ENCODE measurements around the gene DENND6B. TPM values are rescaled to one million over a fixed set of nuclear protein-coding genes. Genes with fewer than 3 reads are reported as not detected.

Gene DENND6B
- total and polyA plus RNA-seq, 2 donors (not counting 3 experiments of a cell fraction or from before 2014, with no cell fraction given) = 4.1 to 5.9 TPM

- peaks cover 9% of the 10 kb centered on the region for H3K4me1 ChIP-seq (ENCODE audit: control insufficient read depth, extremely low read depth, insufficient read depth, low read length)
- BruUV-seq (replicated peaks) = no TSS peak
- H3K9me1 ChIP-seq (replicated peaks; ENCODE audit: control insufficient read depth, extremely low read depth, insufficient read depth, low read length) = no peaks in the 10 kb centered on the region
- CTCF ChIA-PET = no interaction called here
- intact Hi-C loops (cut with micrococcal nuclease) = no loop called here
- H3K9ac ChIP-seq (replicated peaks; ENCODE audit: extremely low read depth, insufficient read depth, low read length) = no peak overlapping the region
- FAIRE-seq (no peak), DNase-seq (ENCODE audit: low read depth, low spot score) (no peak)
- no peaks in the 10 kb centered on the region for H3K27me3 ChIP-seq (ENCODE audit: control insufficient read depth in 2 of 2, insufficient read depth in 2 of 2, low read length in 2 of 2)
- POLR2A ChIA-PET = no interaction called here
- no peak overlapping the region for H3K4me2 ChIP-seq (ENCODE audit: insufficient read depth, low read length)
- H4K20me1 ChIP-seq (replicated peaks; ENCODE audit: control insufficient read depth, extremely low read depth, insufficient read depth, low read length) = no peaks in the 10 kb centered on the region
- TF ChIP-seq CTCF (IDR thresholded peaks at IDR 0.05; ENCODE audit: extremely low read depth in 1 of 2, insufficient read depth in 1 of 2, low read depth in 1 of 2, low read length in 2 of 2) (no peak), POLR2A (IDR thresholded peaks at IDR 0.05; ENCODE audit: low read depth, low read length) (no peak), POLR2AphosphoS5 (IDR thresholded peaks at IDR 0.05; ENCODE audit: insufficient read depth, low read depth, low read length) (no peak)
- no peak overlapping the region for H3K27ac ChIP-seq (ENCODE audit: insufficient read depth, low read depth, low read length)
- dilution Hi-C loops (cut with MboI; ENCODE audit: extremely low pct_ligation_motif_present, low sequenced_read_pairs) = no loop called here
- H3K36me3 ChIP-seq (ENCODE audit: control insufficient read depth in 2 of 2, extremely low read depth in 1 of 2, insufficient read depth in 2 of 2, low read length in 2 of 2) = no peaks in the 10 kb centered on the region
- H3K79me2 ChIP-seq (ENCODE audit: control insufficient read depth, insufficient read depth, low read length) = no peaks in the 10 kb centered on the region
- no peak overlapping the region for H3K4me3 ChIP-seq (replicated peaks in 1 of 3; ENCODE audit: insufficient read depth in 1 of 3, low read depth in 1 of 3, low read length in 3 of 3)
- no peak overlapping the region for H2AFZ ChIP-seq (ENCODE audit: low read depth, low read length)
- H3K9me3 ChIP-seq (replicated peaks; ENCODE audit: control insufficient read depth, insufficient read depth, low read length) = no peaks in the 10 kb centered on the region
Measured at GRCh38 chr22:50318698-50319411, 8.0 kb downstream of the DENND6B start.

- Histone ChIP-seq H3K9ac (replicated peaks; ENCODE audit: extremely low read depth, insufficient read depth, low read length) (no peak overlapping the region), H3K27me3 (ENCODE audit: control insufficient read depth in 2 of 2, insufficient read depth in 2 of 2, low read length in 2 of 2) (no peaks in the 10 kb centered on the region), H3K79me2 (ENCODE audit: control insufficient read depth, insufficient read depth, low read length) (no peaks in the 10 kb centered on the region), H3K27ac (ENCODE audit: insufficient read depth, low read depth, low read length) (no peak overlapping the region), H3K9me3 (replicated peaks; ENCODE audit: control insufficient read depth, insufficient read depth, low read length) (no peaks in the 10 kb centered on the region), H3K4me3 (replicated peaks in 1 of 3; ENCODE audit: insufficient read depth in 1 of 3, low read depth in 1 of 3, low read length in 3 of 3) (no peak overlapping the region), H3K9me1 (replicated peaks; ENCODE audit: control insufficient read depth, extremely low read depth, insufficient read depth, low read length) (no peaks in the 10 kb centered on the region), H3K4me1 (ENCODE audit: control insufficient read depth, extremely low read depth, insufficient read depth, low read length) (peaks cover 9% of the 10 kb centered on the region), H3K4me2 (ENCODE audit: insufficient read depth, low read length) (no peak overlapping the region), H2AFZ (ENCODE audit: low read depth, low read length) (no peak overlapping the region), H4K20me1 (replicated peaks; ENCODE audit: control insufficient read depth, extremely low read depth, insufficient read depth, low read length) (no peaks in the 10 kb centered on the region), H3K36me3 (ENCODE audit: control insufficient read depth in 2 of 2, extremely low read depth in 1 of 2, insufficient read depth in 2 of 2, low read length in 2 of 2) (no peaks in the 10 kb centered on the region)
- no TSS peak for BruUV-seq (replicated peaks)
- dilution Hi-C loops (cut with MboI; ENCODE audit: extremely low pct_ligation_motif_present, low sequenced_read_pairs) = no loop called here
- DNase-seq (ENCODE audit: low read depth, low spot score) (no peak), FAIRE-seq (no peak)
- intact Hi-C loops (cut with micrococcal nuclease) = no loop called here
- POLR2A ChIA-PET = no interaction called here
- CTCF ChIA-PET = no interaction called here
- no peak for TF ChIP-seq POLR2AphosphoS5 (IDR thresholded peaks at IDR 0.05; ENCODE audit: insufficient read depth, low read depth, low read length)
- no peak for TF ChIP-seq GATA2 (IDR thresholded peaks at IDR 0.05; ENCODE audit: insufficient read depth, insufficient read length, low read depth, low read length)
Measured at GRCh38 chr22:50318356-50318697, 8.5 kb downstream of the DENND6B start.

Data from endothelial cell of umbilical vein (primary cell).